GM18517 (cell line): Measurements from ENCODE around the gene USH2A.

Experiments used
- ATAC-seq: cut with Tn5 transposase; IDR thresholded peaks from one replicate; pipeline ENCODE4 v1.9.1; 2021; ENCODE audit warnings: mild to moderate bottlenecking, moderate library complexity; ENCODE audit not compliant: unreplicated experiment

Gene USH2A

DNA sequence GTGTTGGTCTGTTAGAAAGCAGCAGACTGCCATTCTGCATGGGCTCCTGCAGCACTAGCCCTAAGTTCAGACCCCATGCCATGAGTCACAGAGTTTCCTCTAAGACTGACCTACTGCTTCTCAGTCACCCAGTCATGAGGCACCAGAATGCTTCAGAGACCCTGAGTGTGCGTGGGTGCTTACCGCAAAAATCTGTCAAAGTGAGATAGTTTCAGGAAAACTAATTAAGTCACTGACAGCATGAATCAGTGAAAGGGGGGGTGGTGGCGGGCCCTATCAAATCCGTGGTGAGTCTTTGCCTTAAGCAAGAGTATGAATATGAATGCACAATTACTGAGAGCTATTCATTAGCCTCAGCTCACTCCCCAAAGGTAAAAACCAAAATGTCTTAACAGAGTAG lies 758.0 kb downstream of the USH2A start:
- no peak for ATAC-seq

DNA sequence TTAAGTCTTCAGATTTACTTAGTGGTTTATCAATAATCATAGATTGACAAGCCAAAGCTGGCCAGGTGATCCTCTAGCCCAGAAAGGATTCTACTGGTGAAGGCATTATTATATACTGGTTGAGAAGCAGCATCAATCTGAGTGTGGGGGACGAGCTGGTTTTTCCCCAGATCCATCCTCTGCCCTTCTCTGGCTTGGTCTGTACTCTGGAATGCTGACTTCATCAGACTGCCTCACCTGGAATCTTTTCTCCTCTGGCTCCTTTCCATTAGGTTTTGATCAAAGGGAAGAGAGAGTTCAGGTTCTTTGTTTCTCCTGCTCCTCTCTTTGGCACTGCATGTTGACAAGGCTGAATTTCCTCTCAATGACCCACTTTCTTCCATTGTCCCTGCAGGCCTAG lies 762.2 kb downstream of the USH2A start:
- ATAC-seq: no peak

- no peak for ATAC-seq
Observed at GRCh38 chr1:215660259-215660658, 763.0 kb downstream of the USH2A start.

DNA sequence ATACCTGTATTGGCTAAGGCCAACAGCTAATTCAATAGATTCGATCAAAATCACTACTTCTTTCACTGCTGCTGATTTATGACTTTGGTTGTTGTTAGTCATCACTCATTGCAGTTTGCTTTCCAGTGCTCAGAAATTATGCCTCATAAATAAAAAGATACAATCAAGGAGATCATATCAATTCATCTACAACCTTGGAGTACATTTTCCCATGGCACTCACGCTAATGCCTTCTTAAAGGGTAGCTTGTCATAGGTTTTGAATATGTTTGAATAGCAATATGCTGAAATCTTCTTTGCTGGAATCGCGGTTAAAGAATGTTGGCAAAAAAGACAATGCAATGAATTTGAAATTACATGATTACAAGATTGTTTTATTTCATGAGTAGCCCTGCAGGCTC lies 766.2 kb downstream of the USH2A start:
- ATAC-seq: no peak

DNA sequence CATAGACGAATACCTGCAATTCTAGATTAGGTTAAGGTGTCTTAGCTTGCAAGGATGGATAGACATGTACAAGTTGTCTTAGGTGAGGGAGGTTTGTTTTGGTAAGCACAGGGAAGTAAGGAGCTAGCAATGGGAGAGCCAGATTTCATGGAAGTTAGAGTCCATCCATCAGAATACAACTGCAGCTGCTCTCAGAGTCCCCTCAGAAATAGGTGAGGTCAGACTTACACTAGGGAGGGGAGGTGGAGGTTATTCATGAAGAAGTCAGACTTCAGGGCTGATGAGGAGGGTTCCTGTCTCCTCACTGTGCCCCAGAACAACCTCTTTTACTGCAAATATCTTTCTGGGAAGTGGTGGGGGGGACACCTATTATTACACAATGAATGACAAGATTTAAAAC lies 770.9 kb downstream of the USH2A start:
- no peak for ATAC-seq

DNA sequence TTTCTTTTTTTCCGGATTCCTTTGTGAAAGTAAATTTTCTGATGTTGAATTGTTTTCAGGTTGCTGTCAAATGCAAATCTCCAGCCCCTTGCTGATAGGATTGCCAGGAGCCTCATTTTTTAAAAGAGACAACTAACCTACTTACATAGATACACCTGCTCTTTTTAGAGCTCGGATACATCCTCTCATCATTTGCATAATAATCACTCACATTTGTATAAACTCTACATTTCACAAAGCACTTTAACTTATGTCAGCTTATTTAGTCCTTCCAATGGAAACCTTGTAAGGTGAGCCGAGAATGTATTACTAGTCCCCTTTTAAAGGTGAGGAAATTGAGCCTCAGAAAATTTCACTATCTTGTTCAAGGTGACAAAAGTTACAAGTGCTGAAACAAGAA lies 771.4 kb downstream of the USH2A start:
- ATAC-seq: no peak

- ATAC-seq: no peak
Observed at GRCh38 chr1:215650446-215651149, 772.6 kb downstream of the USH2A start.

DNA sequence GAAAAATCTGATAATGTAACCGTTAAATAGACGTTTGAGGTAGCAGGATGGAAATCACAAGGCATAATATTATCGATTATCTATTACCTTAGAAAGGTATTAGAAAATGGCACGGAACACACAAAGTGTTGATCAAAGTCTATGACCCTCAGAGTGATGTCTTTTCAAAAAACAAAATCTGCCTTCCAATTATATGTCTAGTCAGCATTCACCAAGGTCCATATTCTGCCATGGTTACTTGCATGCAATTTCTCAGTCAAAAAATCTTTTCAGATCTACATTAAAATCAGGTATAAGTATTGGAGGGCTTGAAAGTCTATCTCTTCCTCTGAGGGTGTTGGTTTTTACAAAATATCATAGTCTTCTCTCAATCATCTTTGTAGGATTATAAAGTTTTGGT lies 774.3 kb downstream of the USH2A start:
- no peak for ATAC-seq

DNA sequence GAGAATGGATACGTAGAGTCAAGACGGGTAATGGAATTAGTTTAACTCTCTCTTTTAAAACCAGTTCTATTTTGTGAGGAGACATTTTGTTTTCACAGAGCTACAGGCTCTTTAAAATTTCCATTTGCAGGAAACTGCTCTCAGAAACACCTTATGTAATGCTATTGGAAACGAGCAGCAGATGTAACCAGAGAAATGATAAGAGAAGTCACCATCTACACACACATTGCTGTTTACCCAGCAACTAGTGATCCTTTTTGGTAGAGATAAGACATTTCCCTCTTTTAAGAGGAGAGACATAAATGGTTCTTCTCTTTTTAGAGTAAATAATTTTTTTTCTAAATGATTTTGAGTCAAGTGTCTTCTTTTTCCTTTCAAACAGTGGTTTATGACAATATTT lies 775.5 kb downstream of the USH2A start:
- no peak for ATAC-seq

GRCh38 chr1:215645861-215646260 lies 777.4 kb downstream of the USH2A start:
- ATAC-seq: no peak

GRCh38 chr1:215645182-215645581 lies 778.1 kb downstream of the USH2A start:
- ATAC-seq: no peak

DNA sequence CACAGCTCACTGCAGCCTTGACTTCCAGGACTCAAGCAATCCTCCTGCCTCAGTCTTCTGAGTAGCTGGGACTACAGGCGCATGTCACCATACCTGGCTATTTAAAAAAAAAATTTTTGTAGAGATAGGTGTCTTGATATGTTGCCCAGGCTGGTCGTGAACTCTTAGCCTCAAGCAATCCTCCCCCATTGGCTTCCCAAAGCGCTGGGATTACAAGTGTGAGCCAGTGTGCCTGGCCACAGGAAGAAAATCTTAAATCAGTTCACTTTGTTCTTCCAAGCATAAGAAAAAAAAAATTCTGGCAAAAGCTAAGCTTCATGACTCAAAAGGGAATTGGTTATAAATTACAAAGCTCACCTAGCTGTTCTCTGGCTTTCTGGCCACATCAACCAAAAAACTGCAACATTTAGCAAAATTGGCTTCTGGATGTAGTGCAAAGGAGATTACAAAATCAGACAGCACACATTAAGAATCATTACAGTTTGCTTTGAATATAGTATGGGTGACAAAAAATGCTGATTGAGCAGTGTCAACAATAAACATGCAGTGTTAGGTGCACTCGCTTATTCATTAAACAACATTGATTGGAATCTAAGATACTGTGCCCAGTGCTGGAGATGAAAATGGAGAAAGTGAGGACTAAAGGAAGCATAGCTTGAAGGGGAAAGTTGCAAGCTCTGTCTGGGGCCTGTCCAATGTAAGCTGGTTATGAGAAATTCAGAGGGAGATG lies 779.5 kb downstream of the USH2A start:
- ATAC-seq: no peak

GRCh38 chr1:215640429-215641148 lies 782.7 kb downstream of the USH2A start:
- ATAC-seq: no peak

GRCh38 chr1:215637041-215637573 lies 786.1 kb downstream of the USH2A start:
- no peak for ATAC-seq

GRCh38 chr1:215636258-215636965 lies 786.8 kb downstream of the USH2A start:
- no peak for ATAC-seq

GRCh38 chr1:215635827-215636226 lies 787.4 kb downstream of the USH2A start:
- ATAC-seq: no peak

DNA sequence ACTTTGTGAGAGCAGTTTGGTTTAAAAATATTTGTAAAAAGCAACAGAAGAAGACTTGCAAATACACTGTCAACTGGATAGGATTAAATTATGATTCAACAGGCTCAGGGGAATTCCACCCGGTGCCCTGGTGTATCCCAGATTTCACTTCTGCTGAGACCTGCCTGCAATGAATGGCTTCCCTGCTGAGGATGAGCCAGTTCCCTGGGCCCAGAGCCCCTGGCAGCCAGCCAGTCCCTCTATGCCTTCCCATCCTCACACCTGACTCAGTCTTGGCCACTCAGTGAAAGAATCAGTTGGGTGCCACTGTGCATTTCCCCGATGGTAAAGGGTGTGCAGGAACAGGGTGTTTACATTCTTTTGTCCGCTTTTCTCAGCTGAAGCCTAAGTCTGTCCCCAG lies 791.8 kb downstream of the USH2A start:
- no peak for ATAC-seq

DNA sequence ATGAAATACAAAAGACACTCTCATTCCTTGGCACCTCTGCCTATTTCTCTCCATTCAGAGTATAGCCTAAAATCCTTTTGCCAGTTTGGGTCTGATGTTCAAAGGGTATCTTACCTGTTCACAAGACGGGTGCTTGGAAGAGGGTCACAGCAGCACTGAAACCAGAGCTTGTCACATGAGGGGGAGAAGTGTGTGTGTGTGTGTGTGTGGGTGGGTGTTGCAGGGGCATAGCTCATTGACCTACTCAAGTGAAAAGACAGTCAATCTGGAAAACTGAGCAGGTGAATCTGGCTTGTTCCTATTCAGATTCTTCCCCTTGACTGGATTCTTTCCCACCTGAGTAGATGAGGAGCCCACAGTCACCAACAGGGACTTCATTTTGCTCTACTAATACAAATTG lies 792.2 kb downstream of the USH2A start:
- no peak for ATAC-seq

DNA sequence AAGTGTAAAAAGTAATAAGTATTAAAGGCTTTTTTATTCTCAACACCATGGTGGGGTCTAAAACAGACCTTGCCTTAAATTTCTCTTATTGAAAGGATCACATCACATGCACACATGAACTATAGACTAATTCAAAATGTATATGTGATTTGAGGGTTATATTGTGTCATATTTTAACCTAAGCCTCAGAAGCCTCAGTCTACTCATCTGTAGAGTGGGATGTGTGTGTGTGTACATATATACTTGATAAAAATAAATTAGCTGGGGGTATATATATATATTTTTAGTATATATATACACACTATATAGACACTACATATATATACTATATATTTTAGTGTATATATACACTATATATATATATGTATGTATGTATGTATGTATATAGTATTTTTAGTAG lies 797.3 kb downstream of the USH2A start:
- ATAC-seq: no peak

- no peak for ATAC-seq
Observed at GRCh38 chr1:215623162-215623561, 800.1 kb downstream of the USH2A start.

DNA sequence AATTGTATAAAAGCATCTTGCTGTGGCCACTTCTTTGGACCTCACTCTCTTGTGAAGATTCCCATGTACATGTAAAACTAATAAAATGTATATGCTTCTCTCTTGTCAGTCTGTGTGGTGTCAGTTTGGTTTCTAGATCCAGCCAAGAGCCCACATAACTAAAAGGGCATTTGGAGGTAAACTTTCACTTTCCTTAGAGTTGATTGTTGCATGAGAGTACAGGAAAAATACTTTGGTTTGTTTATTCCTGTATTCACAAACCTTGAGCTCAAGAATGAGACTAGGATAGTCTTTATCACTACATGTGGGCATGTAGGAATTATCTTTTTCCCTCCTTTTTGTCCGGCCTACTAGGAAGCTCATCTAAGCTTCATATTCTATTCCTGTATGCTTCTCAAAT lies 805.3 kb downstream of the USH2A start:
- no peak for ATAC-seq
